Hypothalamus (tissue), 51 donors: ENCODE measurements around the gene AVL9.
"Not testable (repeated sequence)": the region's sequence is repeated elsewhere in the genome, so short reads cannot be mapped to it uniquely, and the experiment has no call there.

ENCODE experiments used
- DNase-seq, 51 donors: peaks; one replicate each; lab custom pipeline; 2025; lab: John Stamatoyannopoulos, UW

The AVL9 gene

GRCh38 chr7:32495298-32496051, at the start of gene AVL9:
TSS of gene AVL9 (plus strand) at chr7:32495489. CDS start at chr7:32495710, 221 bp downstream.
- peak; percentile 49 to 100 (median 96) for DNase-seq

- DNase-seq, result no peak
Observed at GRCh38 chr7:32447218-32447617, 48.1 kb upstream of the AVL9 start.

- DNase-seq, result peak in 2 of 51 donors; percentile 1 to 48
Observed at GRCh38 chr7:32453341-32454011, 41.8 kb upstream of the AVL9 start.

GRCh38 chr7:32458025-32458424, 37.3 kb upstream of the AVL9 start:
- DNase-seq, result no peak

- no peak for DNase-seq
Observed at GRCh38 chr7:32459788-32460187, 35.5 kb upstream of the AVL9 start.

- no peak for DNase-seq
Observed at GRCh38 chr7:32461484-32461883, 33.8 kb upstream of the AVL9 start.

GRCh38 chr7:32462451-32462850, 32.8 kb upstream of the AVL9 start:
- DNase-seq, result no peak

- no peak for DNase-seq
Observed at GRCh38 chr7:32462977-32463376, 32.3 kb upstream of the AVL9 start.

- not testable (repeated sequence) for DNase-seq
Observed at GRCh38 chr7:32464641-32465416, 30.5 kb upstream of the AVL9 start.

GRCh38 chr7:32470004-32470403, 25.3 kb upstream of the AVL9 start:
- not testable (repeated sequence) for DNase-seq

GRCh38 chr7:32470871-32471270, 24.4 kb upstream of the AVL9 start:
- no peak for DNase-seq

GRCh38 chr7:32472015-32472414, 23.3 kb upstream of the AVL9 start:
- DNase-seq, result no peak

- DNase-seq, result no peak
Observed at GRCh38 chr7:32474008-32474407, 21.3 kb upstream of the AVL9 start.

- DNase-seq, result no peak
Observed at GRCh38 chr7:32476816-32477648, 18.3 kb upstream of the AVL9 start.

GRCh38 chr7:32477649-32477980, 17.7 kb upstream of the AVL9 start:
- no peak for DNase-seq

- peak in 1 of 51 donors; percentile 9 for DNase-seq
Observed at GRCh38 chr7:32479574-32480200, 15.6 kb upstream of the AVL9 start.

- DNase-seq, result no peak
Observed at GRCh38 chr7:32481176-32481575, 14.1 kb upstream of the AVL9 start.

GRCh38 chr7:32481921-32482320, 13.4 kb upstream of the AVL9 start:
- no peak for DNase-seq

- no peak for DNase-seq
Observed at GRCh38 chr7:32489788-32490126, 5.5 kb upstream of the AVL9 start.

GRCh38 chr7:32490127-32490796, 5.0 kb upstream of the AVL9 start, which contains the start of gene LSM5:
TSS of gene LSM5 (minus strand) at chr7:32490380. CDS start at chr7:32490365, 15 bp downstream.
- DNase-seq, result peak; percentile 43 to 93 (median 78)
